ENCODE results near the gene ARHGAP15. TPM values are rescaled to one million over a fixed set of nuclear protein-coding genes. Genes with fewer than 3 reads are reported as not detected.

The ARHGAP15 gene
- total and polyA plus RNA-seq, 8 donors: 0.69 to 5.2 (median 1.5) TPM

GRCh38 chr2:143354050-143354750 is 225.0 kb downstream of the ARHGAP15 start:
- DNase-seq (no peak), ATAC-seq (no peak), FAIRE-seq (no peak)
- intact Hi-C loops (cut with DNase I): no loop called here
- Histone ChIP-seq H3K27ac (no peak overlapping the region), H3K9me3 (no peaks in the 10 kb centered on the region), H3K36me3 (no peaks in the 10 kb centered on the region), H3K27me3 (no peaks in the 10 kb centered on the region), H3K4me3 (no peak overlapping the region), H3K4me1 (no peaks in the 10 kb centered on the region)
- 74 to 82% methylated on average over 13 of the region's 13 CpGs for WGBS, 2 donors
- TF ChIP-seq CTCF (IDR thresholded peaks at IDR 0.05): no peak

- Histone ChIP-seq H3K27ac (no peak overlapping the region), H3K4me3 (no peak overlapping the region), H3K36me3 (no peaks in the 10 kb centered on the region), H3K9me3 (no peaks in the 10 kb centered on the region), H3K27me3 (no peaks in the 10 kb centered on the region), H3K4me1 (no peaks in the 10 kb centered on the region)
- no peak for TF ChIP-seq CTCF (IDR thresholded peaks at IDR 0.05)
- no peak for ATAC-seq
- FAIRE-seq: no peak
- intact Hi-C loops (cut with DNase I): no loop called here
- 75 to 83% methylated on average over 6 of the region's 6 CpGs for WGBS, 2 donors
- no peak for DNase-seq
These were observed 226.7 kb downstream of the ARHGAP15 start for GRCh38 chr2:143355870-143356269.

- DNase-seq (no peak), FAIRE-seq (no peak), ATAC-seq (no peak)
- WGBS, 2 donors: 81 to 85% methylated on average over 3 of the region's 3 CpGs
- H3K36me3 ChIP-seq: no peaks in the 10 kb centered on the region
- H3K4me1 ChIP-seq: no peaks in the 10 kb centered on the region
- intact Hi-C loops (cut with DNase I): no loop called here
- H3K4me3 ChIP-seq: no peak overlapping the region
- no peak for TF ChIP-seq CTCF (IDR thresholded peaks at IDR 0.05)
- H3K9me3 ChIP-seq: no peaks in the 10 kb centered on the region
- no peaks in the 10 kb centered on the region for H3K27me3 ChIP-seq
- no peak overlapping the region for H3K27ac ChIP-seq
These were observed 227.1 kb downstream of the ARHGAP15 start for GRCh38 chr2:143356336-143356735.

GRCh38 chr2:143356736-143357446 is 227.7 kb downstream of the ARHGAP15 start:
- no peak for TF ChIP-seq CTCF (IDR thresholded peaks at IDR 0.05)
- no peaks in the 10 kb centered on the region for H3K36me3 ChIP-seq
- H3K27ac ChIP-seq: no peak overlapping the region
- no peak for FAIRE-seq
- WGBS, 2 donors: 79% methylated on average over 6 of the region's 6 CpGs
- intact Hi-C loops (cut with DNase I): no loop called here
- no peaks in the 10 kb centered on the region for H3K4me1 ChIP-seq
- no peak overlapping the region for H3K4me3 ChIP-seq
- no peak for ATAC-seq
- DNase-seq: no peak
- no peaks in the 10 kb centered on the region for H3K9me3 ChIP-seq
- no peaks in the 10 kb centered on the region for H3K27me3 ChIP-seq

- no peak overlapping the region for H3K27ac ChIP-seq
- FAIRE-seq (no peak), ATAC-seq (no peak), DNase-seq (no peak)
- H3K4me1 ChIP-seq: no peaks in the 10 kb centered on the region
- 78 to 83% methylated on average over 2 of the region's 2 CpGs for WGBS, 2 donors
- intact Hi-C loops (cut with DNase I): no loop called here
- no peak for TF ChIP-seq CTCF (IDR thresholded peaks at IDR 0.05)
- H3K9me3 ChIP-seq: no peaks in the 10 kb centered on the region
- no peaks in the 10 kb centered on the region for H3K27me3 ChIP-seq
- no peaks in the 10 kb centered on the region for H3K36me3 ChIP-seq
- H3K4me3 ChIP-seq: no peak overlapping the region
These were observed 228.7 kb downstream of the ARHGAP15 start for GRCh38 chr2:143357966-143358365.
